ENCODE results near the gene LHX4.

Gene LHX4

GRCh38 chr1:180250499-180250770, 20.4 kb downstream of the LHX4 start:
- H3K27ac ChIP-seq (ENCODE audit: low read depth, low read length, poor library complexity, severe bottlenecking), result no peak overlapping the region
- H3K9me3 ChIP-seq (ENCODE audit: low read length), result no peaks in the 10 kb centered on the region
- no peaks in the 10 kb centered on the region for H3K79me2 ChIP-seq (ENCODE audit: insufficient read depth, low read length)
- no peaks in the 10 kb centered on the region for H4K20me1 ChIP-seq (ENCODE audit: insufficient read depth, low read length)
- H3K4me1 ChIP-seq (ENCODE audit: insufficient read depth, low read length, severe bottlenecking), result no peaks in the 10 kb centered on the region
- no peak overlapping the region for H2AFZ ChIP-seq (ENCODE audit: low read length)
- no peak overlapping the region for H3K4me3 ChIP-seq (ENCODE audit: low read depth, low read length, poor library complexity, severe bottlenecking)
- H3K27me3 ChIP-seq (ENCODE audit: insufficient read depth, low read length), result 0 out of 2 replicates have a peak, but pooled peaks cover 7% of the 10 kb centered on the region
- TF ChIP-seq CTCF (IDR thresholded peaks at IDR 0.05; ENCODE audit: low read length) (no peak), EZH2 (IDR thresholded peaks at IDR 0.05; ENCODE audit: borderline replicate concordance, low read length) (no peak)
- H3F3A ChIP-seq (ENCODE audit: insufficient read depth, low read length), result no peaks in the 10 kb centered on the region
- no peaks in the 10 kb centered on the region for H3K36me3 ChIP-seq (ENCODE audit: insufficient read depth, low read length)
- H3K9me2 ChIP-seq (ENCODE audit: low read depth, low read length), result no peaks in the 10 kb centered on the region
- H3K9ac ChIP-seq (ENCODE audit: low read length), result no peak overlapping the region
- no peak overlapping the region for H3K4me2 ChIP-seq (ENCODE audit: low read length)

GRCh38 chr1:180250883-180251509, 20.9 kb downstream of the LHX4 start:
- Histone ChIP-seq H3K4me1 (ENCODE audit: insufficient read depth, low read length, severe bottlenecking) (no peaks in the 10 kb centered on the region), H3K9me2 (ENCODE audit: low read depth, low read length) (no peaks in the 10 kb centered on the region), H3K36me3 (ENCODE audit: insufficient read depth, low read length) (no peaks in the 10 kb centered on the region), H4K20me1 (ENCODE audit: insufficient read depth, low read length) (no peaks in the 10 kb centered on the region), H3K79me2 (ENCODE audit: insufficient read depth, low read length) (no peaks in the 10 kb centered on the region), H3K9ac (ENCODE audit: low read length) (no peak overlapping the region), H3K4me3 (ENCODE audit: low read depth, low read length, poor library complexity, severe bottlenecking) (no peak overlapping the region), H3K9me3 (ENCODE audit: low read length) (no peaks in the 10 kb centered on the region), H3K4me2 (ENCODE audit: low read length) (no peak overlapping the region), H3K27me3 (ENCODE audit: insufficient read depth, low read length) (0 out of 2 replicates have a peak, but pooled peaks cover 7% of the 10 kb centered on the region), H3F3A (ENCODE audit: insufficient read depth, low read length) (no peaks in the 10 kb centered on the region), H2AFZ (ENCODE audit: low read length) (no peak overlapping the region), H3K27ac (ENCODE audit: low read depth, low read length, poor library complexity, severe bottlenecking) (no peak overlapping the region)
- TF ChIP-seq EZH2 (IDR thresholded peaks at IDR 0.05; ENCODE audit: borderline replicate concordance, low read length), result no peak
- no peak for TF ChIP-seq CTCF (IDR thresholded peaks at IDR 0.05; ENCODE audit: low read length)

- Histone ChIP-seq H3K79me2 (ENCODE audit: insufficient read depth, low read length) (no peaks in the 10 kb centered on the region), H4K20me1 (ENCODE audit: insufficient read depth, low read length) (no peaks in the 10 kb centered on the region), H3K9me2 (ENCODE audit: low read depth, low read length) (no peaks in the 10 kb centered on the region), H3F3A (ENCODE audit: insufficient read depth, low read length) (no peaks in the 10 kb centered on the region), H3K4me1 (ENCODE audit: insufficient read depth, low read length, severe bottlenecking) (no peaks in the 10 kb centered on the region), H3K27ac (ENCODE audit: low read depth, low read length, poor library complexity, severe bottlenecking) (no peak overlapping the region), H3K9me3 (ENCODE audit: low read length) (no peaks in the 10 kb centered on the region), H3K36me3 (ENCODE audit: insufficient read depth, low read length) (no peaks in the 10 kb centered on the region), H3K4me2 (ENCODE audit: low read length) (no peak overlapping the region), H3K9ac (ENCODE audit: low read length) (no peak overlapping the region), H3K4me3 (ENCODE audit: low read depth, low read length, poor library complexity, severe bottlenecking) (no peak overlapping the region), H3K27me3 (ENCODE audit: insufficient read depth, low read length) (peaks cover 14% of the 10 kb centered on the region; the same call in 1 of the 2 replicates), H2AFZ (ENCODE audit: low read length) (no peak overlapping the region)
- TF ChIP-seq EZH2 (IDR thresholded peaks at IDR 0.05; ENCODE audit: borderline replicate concordance, low read length), result no peak
- no peak for TF ChIP-seq CTCF (IDR thresholded peaks at IDR 0.05; ENCODE audit: low read length)
These were observed 21.7 kb downstream of the LHX4 start for GRCh38 chr1:180251526-180252305.
